Mucosa of stomach (tissue), 1 donor: ENCODE results near the gene OTOG.

Experiments used
- H3K27me3 ChIP-seq: one replicate; pipeline ENCODE4 v1.7.0; 2013; ENCODE audit warnings: mild to moderate bottlenecking, low read length; ENCODE audit not compliant: control insufficient read depth, insufficient read depth
- H3K36me3 ChIP-seq: one replicate; pipeline ENCODE4 v1.7.0; 2013; ENCODE audit warnings: low read length; ENCODE audit not compliant: control insufficient read depth, insufficient read depth
- H3K4me1 ChIP-seq: one replicate; pipeline ENCODE4 v1.7.0; 2013; ENCODE audit warnings: mild to moderate bottlenecking, low read length; ENCODE audit not compliant: control insufficient read depth, insufficient read depth
- H3K4me3 ChIP-seq: one replicate; pipeline ENCODE4 v1.7.0; 2013; ENCODE audit warnings: low read length
- H3K9ac ChIP-seq: one replicate; pipeline ENCODE4 v1.7.0; 2013; ENCODE audit warnings: mild to moderate bottlenecking, low read length, moderate library complexity
- H3K9me3 ChIP-seq: one replicate; pipeline ENCODE4 v1.7.0; 2013; ENCODE audit warnings: mild to moderate bottlenecking, low read length, moderate library complexity; ENCODE audit not compliant: control insufficient read depth
- donor health status: Pancreatic carcinoma.

OTOG gene

DNA sequence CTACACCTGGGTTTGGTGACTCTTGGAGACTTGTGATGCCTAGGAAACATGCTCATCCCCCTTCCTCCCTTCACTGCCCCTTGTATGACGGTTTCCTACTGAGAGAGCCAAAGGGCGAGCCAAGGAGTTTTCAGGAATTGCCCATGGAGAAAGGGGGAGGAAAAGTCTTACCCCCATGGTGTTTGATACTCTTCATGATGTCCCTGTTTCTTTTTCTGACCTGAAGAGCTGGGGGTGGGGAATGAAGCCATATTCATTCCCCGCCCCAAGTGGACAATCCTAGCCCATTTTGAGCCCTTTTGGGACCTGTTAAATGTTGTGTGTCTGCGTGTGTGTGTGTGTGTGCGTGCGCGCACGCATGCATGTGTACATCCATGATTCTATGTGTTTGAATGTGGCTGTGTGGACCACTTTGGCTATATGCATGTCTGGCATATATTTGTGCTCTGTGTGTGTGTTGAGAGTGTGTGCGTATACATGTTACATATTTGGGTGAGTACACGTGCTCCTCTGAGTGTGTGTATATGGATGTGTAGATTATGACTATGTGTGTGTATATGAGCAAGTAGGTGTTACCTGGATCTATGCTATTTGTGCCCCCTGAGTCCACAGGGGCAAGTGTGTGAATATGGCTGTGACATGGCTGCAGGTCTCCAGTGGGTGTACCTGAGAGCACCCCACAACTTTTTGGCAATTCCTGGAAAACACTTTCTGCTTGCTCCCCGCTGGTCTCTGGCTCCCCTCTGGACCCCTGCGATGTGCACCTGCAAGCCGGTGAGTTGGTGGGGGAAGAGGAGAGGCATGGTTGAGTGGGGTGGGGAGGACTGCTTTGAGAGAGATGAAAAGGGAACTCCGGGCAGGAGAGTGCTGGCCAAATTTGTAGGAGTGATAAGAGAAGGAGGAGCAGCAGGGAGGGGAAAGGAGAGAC is 24.6 kb downstream of the OTOG start:
- H3K4me3 ChIP-seq = no peak overlapping the region
- no peaks in the 10 kb centered on the region for H3K9me3 ChIP-seq
- no peak overlapping the region for H3K9ac ChIP-seq

DNA sequence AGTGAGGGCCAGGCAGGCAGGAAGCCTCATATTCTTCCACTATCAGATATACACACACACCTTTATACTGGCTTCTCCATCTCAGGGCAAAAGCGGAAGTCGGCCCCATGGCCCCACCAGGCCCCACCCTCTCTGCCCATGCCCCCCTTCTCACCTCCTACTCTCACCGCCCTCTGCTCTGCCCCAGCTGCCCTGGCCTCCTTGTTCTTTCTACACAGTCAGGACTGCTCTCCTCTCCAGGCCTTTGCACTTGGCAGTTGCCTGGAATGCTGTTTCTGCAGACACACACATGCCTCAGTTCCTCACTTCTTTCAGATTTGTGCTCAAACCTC is 25.3 kb downstream of the OTOG start:
- H3K9me3 ChIP-seq = no peaks in the 10 kb centered on the region
- H3K27me3 ChIP-seq = no peaks in the 10 kb centered on the region
- H3K4me3 ChIP-seq = no peak overlapping the region
- H3K4me1 ChIP-seq = no peaks in the 10 kb centered on the region
- H3K36me3 ChIP-seq = no peaks in the 10 kb centered on the region
- no peak overlapping the region for H3K9ac ChIP-seq

More for the DNA sequence above, 24.6 kb downstream of the OTOG start:
- no peaks in the 10 kb centered on the region for H3K27me3 ChIP-seq
- no peaks in the 10 kb centered on the region for H3K4me1 ChIP-seq
- H3K36me3 ChIP-seq = no peaks in the 10 kb centered on the region

DNA sequence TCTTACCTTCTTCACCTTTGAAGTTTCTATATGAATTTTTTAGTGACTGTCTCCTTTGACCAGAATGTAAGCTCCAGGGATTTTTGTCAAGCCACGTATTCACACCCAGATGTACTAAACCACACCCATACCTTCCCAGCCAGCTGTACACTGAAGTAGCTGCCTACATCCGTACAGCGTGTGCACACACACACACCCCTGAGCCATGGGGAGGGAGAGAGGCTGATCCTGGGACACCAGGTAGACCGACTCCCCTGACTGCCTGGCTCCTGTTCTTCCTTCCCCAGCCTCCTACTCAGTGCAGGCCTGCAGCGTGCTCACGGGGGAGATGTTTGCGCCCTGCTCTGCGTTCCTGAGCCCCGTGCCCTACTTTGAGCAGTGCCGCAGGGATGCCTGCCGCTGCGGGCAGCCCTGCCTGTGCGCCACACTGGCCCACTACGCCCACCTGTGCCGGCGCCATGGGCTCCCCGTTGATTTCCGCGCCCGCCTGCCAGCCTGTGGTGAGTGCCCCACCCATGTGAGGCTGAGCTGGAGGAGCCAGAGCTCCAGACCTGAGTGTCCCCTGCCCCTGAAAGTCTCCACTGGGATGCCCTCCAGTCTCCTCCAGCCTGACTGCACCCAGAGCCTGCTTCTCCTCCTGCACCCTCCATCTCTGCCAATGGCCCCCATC is 25.9 kb downstream of the OTOG start:
- Histone ChIP-seq H3K36me3 (no peaks in the 10 kb centered on the region), H3K4me1 (no peaks in the 10 kb centered on the region), H3K4me3 (no peak overlapping the region), H3K9me3 (no peaks in the 10 kb centered on the region), H3K27me3 (no peaks in the 10 kb centered on the region), H3K9ac (no peak overlapping the region)

DNA sequence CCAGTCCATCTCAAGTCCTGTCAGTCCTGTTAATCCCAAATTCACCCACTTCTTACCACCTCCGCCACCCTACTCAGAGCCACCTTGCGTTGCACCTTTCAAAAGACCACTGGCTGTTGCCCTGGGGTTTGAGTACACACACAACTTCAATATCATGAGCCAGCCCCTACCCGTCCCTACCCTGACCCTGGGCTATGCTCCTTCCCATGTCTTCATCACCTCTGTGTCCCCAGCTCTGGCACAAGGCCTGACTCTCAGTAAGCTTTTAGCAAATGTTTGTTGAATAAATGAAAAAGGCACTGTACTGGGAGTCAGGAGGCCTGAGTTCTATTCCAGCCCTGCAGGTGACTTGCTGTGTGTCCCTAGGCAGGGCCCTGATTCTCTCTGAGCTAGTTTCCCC is 26.5 kb downstream of the OTOG start:
- no peaks in the 10 kb centered on the region for H3K36me3 ChIP-seq
- no peak overlapping the region for H3K4me3 ChIP-seq
- H3K9ac ChIP-seq = no peak overlapping the region
- no peaks in the 10 kb centered on the region for H3K27me3 ChIP-seq
- no peaks in the 10 kb centered on the region for H3K9me3 ChIP-seq
- H3K4me1 ChIP-seq = no peaks in the 10 kb centered on the region

DNA sequence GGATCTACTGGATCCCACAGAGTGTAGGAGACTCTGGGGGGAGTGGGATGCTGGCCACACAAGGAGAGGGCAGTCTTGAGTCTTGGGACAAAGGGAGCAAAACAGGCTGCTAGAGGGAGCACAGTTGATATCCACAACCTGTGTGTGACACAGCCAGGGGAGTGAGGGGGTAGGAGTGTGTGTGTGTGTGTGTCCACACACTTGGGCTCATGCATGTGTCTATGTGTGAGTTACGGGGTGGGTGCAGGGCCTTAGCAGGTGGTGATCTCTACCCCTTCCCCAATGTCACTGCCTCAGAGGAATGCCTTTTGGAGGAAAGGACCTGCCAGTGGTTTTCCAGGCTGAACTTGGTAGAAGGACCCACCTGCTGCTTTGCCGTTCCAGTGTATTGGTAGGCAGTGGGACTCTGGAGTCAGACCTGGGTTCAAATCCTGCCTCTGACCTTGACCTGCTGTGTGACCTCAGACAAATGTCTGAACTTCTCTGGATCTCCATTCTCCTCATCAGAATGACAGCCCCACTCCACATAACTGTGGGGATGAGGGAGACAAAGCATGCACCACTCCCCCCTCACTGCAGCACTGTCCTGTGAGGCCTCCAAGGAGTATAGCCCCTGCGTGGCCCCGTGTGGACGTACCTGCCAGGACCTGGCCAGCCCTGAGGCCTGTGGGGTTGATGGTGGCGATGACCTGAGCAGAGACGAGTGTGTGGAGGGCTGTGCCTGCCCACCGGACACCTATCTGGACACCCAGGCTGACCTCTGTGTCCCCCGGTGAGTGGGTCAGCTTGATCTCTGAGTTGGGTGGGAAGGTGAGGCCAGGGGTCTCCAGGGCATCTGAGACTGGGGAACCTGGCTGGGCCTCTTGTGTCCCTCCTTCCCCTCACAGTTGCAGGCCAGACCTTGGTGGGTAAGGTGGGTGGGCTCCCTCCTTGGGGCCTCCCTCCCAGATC is 27.4 kb downstream of the OTOG start:
- Histone ChIP-seq H3K4me3 (no peak overlapping the region), H3K9ac (no peak overlapping the region), H3K9me3 (no peaks in the 10 kb centered on the region), H3K27me3 (no peaks in the 10 kb centered on the region), H3K4me1 (no peaks in the 10 kb centered on the region), H3K36me3 (no peaks in the 10 kb centered on the region)

DNA sequence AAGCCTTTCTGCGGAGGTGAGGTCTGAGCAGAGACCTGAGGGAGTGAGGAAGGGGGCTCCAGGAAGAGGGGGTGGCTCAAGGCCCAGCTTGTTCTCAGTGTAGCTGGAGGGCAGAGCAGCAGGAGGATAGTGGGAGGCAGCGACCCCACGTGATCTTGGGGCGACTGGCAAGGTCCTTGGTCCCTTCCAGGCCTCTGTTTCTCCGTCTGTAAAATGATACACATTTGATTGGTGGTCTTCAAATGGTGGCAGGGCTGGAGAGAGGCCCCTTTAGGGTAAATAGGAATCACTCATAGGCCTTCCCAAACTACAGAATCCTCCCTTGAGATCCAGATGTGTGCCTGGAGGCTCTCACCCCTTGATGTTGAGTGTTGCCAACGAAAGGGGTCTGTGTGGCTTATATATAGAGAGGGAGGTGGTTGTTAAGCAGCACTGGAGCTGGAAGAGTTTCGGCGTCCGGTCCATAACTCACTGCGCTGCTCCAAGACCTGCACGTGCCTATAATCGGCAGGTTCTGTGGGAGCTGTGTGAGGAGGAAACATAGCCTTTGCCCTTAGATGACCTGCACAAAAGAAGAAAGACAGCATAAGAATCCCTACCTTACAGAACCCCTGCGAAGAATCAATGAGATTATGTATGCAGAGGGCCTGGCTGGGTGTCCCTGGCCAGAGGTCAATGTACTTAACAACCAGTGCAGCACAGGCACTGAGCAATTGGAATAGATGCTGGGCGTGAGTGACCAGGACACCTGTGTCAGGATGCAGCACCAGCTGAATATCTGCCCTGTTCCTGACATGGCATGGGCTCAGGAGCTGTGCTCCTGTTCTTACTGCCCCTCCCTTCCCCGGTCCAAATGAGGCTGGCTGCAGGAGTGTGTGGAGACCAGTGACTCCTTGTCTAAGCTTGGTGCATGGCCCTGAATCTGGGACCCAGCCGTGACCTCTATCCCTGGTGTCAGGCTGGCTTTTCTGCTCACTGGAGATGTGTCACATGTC is 28.7 kb downstream of the OTOG start:
- Histone ChIP-seq H3K36me3 (no peaks in the 10 kb centered on the region), H3K4me1 (no peaks in the 10 kb centered on the region), H3K4me3 (no peak overlapping the region), H3K27me3 (no peaks in the 10 kb centered on the region), H3K9me3 (no peaks in the 10 kb centered on the region), H3K9ac (no peak overlapping the region)

DNA sequence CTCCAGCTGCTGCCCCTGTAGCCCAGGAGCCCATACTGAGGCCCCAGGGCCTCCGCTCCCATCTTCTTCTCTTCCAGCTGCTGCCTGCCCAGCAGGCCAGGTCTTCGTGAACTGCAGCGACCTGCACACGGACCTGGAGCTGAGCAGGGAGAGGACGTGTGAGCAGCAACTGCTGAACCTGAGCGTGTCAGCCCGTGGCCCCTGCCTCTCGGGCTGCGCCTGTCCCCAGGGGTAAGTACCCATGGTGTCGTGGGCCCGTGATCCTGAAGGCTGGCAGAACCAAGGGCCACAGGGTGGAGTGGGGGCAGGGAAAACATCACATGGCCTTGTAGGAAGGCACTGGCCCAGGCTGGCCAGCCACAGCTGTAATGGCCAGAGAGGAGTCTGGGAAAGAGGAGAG is 31.2 kb downstream of the OTOG start:
- no peaks in the 10 kb centered on the region for H3K36me3 ChIP-seq
- H3K9me3 ChIP-seq = no peaks in the 10 kb centered on the region
- no peak overlapping the region for H3K4me3 ChIP-seq
- no peaks in the 10 kb centered on the region for H3K4me1 ChIP-seq
- H3K9ac ChIP-seq = no peak overlapping the region
- no peaks in the 10 kb centered on the region for H3K27me3 ChIP-seq

DNA sequence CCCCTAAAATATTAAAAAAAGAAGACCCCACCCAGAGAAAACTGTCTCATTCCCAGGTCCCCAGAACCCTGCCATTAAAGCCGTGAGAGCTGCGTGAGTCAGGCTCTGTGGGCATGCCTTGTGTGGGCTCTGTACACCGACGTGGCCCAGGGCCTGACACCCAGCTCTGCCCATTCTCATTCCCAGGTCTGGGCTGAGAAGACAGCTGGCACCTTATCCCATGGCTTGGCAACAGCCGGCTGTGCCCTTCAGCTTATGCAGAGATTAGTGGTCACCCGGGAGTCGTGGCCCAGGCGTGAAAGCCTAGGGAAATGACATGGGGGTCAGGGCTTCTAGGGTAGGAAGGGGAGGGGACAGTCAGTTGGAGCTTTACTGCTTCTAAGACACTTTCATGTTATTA is 31.9 kb downstream of the OTOG start:
- H3K9me3 ChIP-seq = no peaks in the 10 kb centered on the region
- H3K4me3 ChIP-seq = no peak overlapping the region
- no peaks in the 10 kb centered on the region for H3K27me3 ChIP-seq
- H3K36me3 ChIP-seq = no peaks in the 10 kb centered on the region
- H3K9ac ChIP-seq = no peak overlapping the region
- no peaks in the 10 kb centered on the region for H3K4me1 ChIP-seq

DNA sequence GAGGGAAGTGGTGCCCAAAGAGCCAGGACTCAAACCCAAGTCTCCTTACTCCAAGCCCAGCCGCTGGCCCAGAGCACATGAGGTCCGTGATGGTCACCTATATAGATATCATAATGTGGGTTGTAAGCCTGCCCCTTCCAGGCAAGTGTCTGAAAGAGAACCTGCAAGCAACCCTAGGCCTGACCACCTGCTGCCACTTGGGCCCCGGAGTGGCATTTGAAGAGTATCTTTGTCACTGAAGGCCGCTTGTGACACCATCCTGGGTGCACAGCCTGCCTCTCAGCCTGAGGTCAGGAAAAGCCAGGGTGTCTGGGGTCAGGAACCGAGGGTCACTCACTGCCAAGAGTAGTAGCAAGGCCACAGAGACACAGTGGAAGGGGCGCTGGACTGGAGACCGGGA is 32.4 kb downstream of the OTOG start:
- Histone ChIP-seq H3K9ac (no peak overlapping the region), H3K36me3 (no peaks in the 10 kb centered on the region), H3K4me3 (no peak overlapping the region), H3K27me3 (no peaks in the 10 kb centered on the region), H3K9me3 (no peaks in the 10 kb centered on the region), H3K4me1 (no peaks in the 10 kb centered on the region)

DNA sequence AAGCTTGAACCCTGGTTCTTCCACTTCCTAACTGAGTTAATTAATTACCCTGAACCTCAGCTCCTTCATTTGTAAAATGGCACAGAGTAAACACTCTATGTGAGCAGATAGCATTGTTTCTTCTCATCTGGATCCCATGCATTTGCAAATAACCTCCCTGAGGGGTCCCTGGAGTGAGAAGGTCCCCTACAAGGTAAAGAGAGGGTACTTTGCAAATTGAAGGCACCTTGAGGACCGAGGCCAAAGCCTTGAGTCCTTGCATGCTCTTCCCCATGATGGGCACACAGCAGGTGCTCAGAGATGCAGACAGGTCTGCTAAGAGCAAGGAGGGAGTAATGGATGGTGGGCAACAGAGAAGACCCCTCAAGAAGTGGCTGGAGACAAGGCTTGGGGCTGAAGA is 33.2 kb downstream of the OTOG start:
- no peaks in the 10 kb centered on the region for H3K36me3 ChIP-seq
- H3K27me3 ChIP-seq = no peaks in the 10 kb centered on the region
- H3K9ac ChIP-seq = no peak overlapping the region

DNA sequence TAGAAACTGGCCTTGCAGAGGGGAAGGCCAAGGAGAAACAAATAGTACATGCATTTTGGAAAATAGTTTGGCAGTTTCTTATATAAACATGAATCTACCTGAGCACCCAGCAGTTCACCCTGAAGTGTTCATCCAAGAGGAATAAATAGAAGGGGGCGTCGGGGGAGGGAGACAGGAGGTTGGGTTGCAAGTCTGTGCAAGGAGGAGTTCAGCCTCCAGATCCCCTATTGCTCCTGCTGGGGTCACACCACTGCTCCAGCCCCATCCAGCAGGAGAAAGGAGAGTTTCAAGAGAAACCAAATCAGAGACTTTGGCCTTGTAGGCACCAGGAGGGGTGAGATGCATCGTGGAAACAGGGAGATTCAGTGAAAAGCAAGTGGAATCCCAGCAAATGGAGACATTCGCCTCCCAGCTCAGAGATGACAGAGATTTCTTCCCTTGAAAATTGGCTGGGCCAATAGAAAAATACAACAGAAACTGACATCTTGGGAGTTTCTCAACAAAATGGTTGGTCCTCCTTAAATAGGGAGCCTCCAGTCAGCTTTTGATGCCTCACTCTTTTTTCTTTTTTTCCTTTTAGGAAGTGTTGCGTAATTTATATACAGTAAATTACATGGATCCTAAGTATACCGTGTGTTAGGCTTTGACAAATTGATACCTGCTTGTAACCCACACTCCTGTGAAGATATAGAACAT is 34.1 kb downstream of the OTOG start:
- Histone ChIP-seq H3K9me3 (no peaks in the 10 kb centered on the region), H3K36me3 (no peaks in the 10 kb centered on the region), H3K27me3 (no peaks in the 10 kb centered on the region), H3K4me1 (no peaks in the 10 kb centered on the region), H3K4me3 (no peak overlapping the region), H3K9ac (no peak overlapping the region)

More for the DNA sequence above, 33.2 kb downstream of the OTOG start:
- H3K4me3 ChIP-seq = no peak overlapping the region
- no peaks in the 10 kb centered on the region for H3K4me1 ChIP-seq
- no peaks in the 10 kb centered on the region for H3K9me3 ChIP-seq
